GM21576 (cell line): ENCODE measurements around the gene PPIP5K1.

Experiments used
- ATAC-seq: cut with Tn5 transposase; IDR thresholded peaks from one replicate; pipeline ENCODE4 v1.9.1; 2021; ENCODE audit warnings: mild to moderate bottlenecking, moderate library complexity; ENCODE audit not compliant: unreplicated experiment

The PPIP5K1 gene

GRCh38 chr15:43519196-43519595 lies 70.8 kb downstream of the PPIP5K1 start:
- ATAC-seq, result no peak

GRCh38 chr15:43518197-43518761 lies 71.7 kb downstream of the PPIP5K1 start:
- no peak for ATAC-seq

GRCh38 chr15:43517354-43518196 lies 72.4 kb downstream of the PPIP5K1 start, which contains the start of gene MAP1A:
Gene MAP1A (plus strand): TSS chr15:43517608. CDS start chr15:43521474, 3,866 bp downstream.
- no peak for ATAC-seq

GRCh38 chr15:43516801-43517353 lies 73.1 kb downstream of the PPIP5K1 start:
- no peak for ATAC-seq

GRCh38 chr15:43516185-43516584 lies 73.8 kb downstream of the PPIP5K1 start:
- ATAC-seq, result no peak

- ATAC-seq, result no peak
Observed at GRCh38 chr15:43515741-43516140, 74.3 kb downstream of the PPIP5K1 start.

GRCh38 chr15:43514241-43515057 lies 75.6 kb downstream of the PPIP5K1 start:
- no peak for ATAC-seq

GRCh38 chr15:43513550-43513949 lies 76.5 kb downstream of the PPIP5K1 start:
- no peak for ATAC-seq

- no peak for ATAC-seq
Observed at GRCh38 chr15:43511012-43511885, 78.8 kb downstream of the PPIP5K1 start.

- ATAC-seq, result peak; percentile 98
Observed at GRCh38 chr15:43510200-43511011, 79.6 kb downstream of the PPIP5K1 start.

GRCh38 chr15:43509660-43510199 lies 80.3 kb downstream of the PPIP5K1 start:
- ATAC-seq, result no peak

- no peak for ATAC-seq
Observed at GRCh38 chr15:43508991-43509659, 80.9 kb downstream of the PPIP5K1 start.

- no peak for ATAC-seq
Observed at GRCh38 chr15:43508421-43508820, 81.6 kb downstream of the PPIP5K1 start.

- no peak for ATAC-seq
Observed at GRCh38 chr15:43505738-43506137, 84.3 kb downstream of the PPIP5K1 start.

GRCh38 chr15:43499635-43500034 lies 90.4 kb downstream of the PPIP5K1 start:
- no peak for ATAC-seq

- ATAC-seq, result no peak
Observed at GRCh38 chr15:43498990-43499389, 91.0 kb downstream of the PPIP5K1 start.

GRCh38 chr15:43493703-43494472 lies 96.1 kb downstream of the PPIP5K1 start:
- no peak for ATAC-seq
